Breast epithelium (tissue), 3 donors: ENCODE data around the gene FZD4.

Experiments
- CTCF ChIP-seq, 3 donors: fragments of 450-650 bp; IDR thresholded peaks; one replicate each; pipeline ENCODE4 v1.5.1; 2016 to 2017; ENCODE audit warnings: antibody characterized with exemption in 3 of 3, mild to moderate bottlenecking in 3 of 3, moderate library complexity in 3 of 3
- POLR2A ChIP-seq: fragments of 450-650 bp; IDR thresholded peaks from one replicate; pipeline ENCODE4 v1.6.1; 2016; ENCODE audit warnings: antibody characterized with exemption, mild to moderate bottlenecking, moderate library complexity

GRCh38 chr11:87002918-87003317 lies 47.7 kb upstream of the FZD4 start:
- TF ChIP-seq POLR2A (no peak), CTCF (IDR thresholded peaks at IDR 0.05) (no peak)
